AG10803 (cell line): ENCODE measurements around the gene ELANE.
"Not testable (repeated sequence)": the region's sequence is repeated elsewhere in the genome, so short reads cannot be mapped to it uniquely, and the experiment has no call there.

Experiments used
- DNase-seq: peaks from one replicate; pipeline ENCODE4 v3.0.0; 2010; ENCODE audit warnings: low read depth
- H3K4me3 ChIP-seq: 2 replicates; pipeline ENCODE4 v1.5.1; 2011; ENCODE audit warnings: mild to moderate bottlenecking, low read length, control low read depth
- CTCF ChIP-seq: conservative IDR thresholded peaks from 2 replicates; pipeline ENCODE4 v1.5.1; 2011; ENCODE audit warnings: mild to moderate bottlenecking, low read length, control low read depth, inconsistent platforms

Gene ELANE

DNA sequence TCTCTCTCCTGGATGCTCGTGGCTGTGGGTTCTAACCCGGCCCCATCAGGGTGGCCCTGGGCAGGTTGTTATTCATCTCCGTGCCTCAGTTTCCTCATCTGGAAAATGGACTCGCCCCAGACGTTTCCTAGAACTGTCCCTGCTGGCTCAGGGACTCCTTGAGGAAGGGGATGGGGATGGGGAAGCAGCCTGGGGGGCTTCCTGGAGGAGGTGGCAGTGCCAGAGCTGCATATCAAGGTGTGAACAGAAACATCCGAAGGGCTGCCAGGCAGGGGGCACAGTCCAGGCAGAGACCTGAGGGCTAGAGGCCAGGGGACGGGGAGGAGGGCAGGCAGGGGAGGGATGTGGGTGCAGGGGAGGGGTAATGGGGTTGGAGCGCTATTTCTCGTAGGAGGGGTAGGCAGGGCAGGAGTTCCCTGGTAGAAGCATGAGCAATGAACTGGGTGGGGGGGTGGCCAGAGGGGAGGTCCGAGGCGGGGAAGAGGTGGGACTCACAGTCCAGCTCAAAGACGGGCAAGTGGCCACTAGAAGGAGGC is 3.6 kb upstream of the ELANE start:
- no peak for TF ChIP-seq CTCF

GRCh38 chr19:849195-849594 is 2.9 kb upstream of the ELANE start:
- DNase-seq, H3K4me3 ChIP-seq: not testable (repeated sequence)

More for the DNA sequence above, 3.6 kb upstream of the ELANE start:
- DNase-seq: no peak
- H3K4me3 ChIP-seq: no peak overlapping the region

DNA sequence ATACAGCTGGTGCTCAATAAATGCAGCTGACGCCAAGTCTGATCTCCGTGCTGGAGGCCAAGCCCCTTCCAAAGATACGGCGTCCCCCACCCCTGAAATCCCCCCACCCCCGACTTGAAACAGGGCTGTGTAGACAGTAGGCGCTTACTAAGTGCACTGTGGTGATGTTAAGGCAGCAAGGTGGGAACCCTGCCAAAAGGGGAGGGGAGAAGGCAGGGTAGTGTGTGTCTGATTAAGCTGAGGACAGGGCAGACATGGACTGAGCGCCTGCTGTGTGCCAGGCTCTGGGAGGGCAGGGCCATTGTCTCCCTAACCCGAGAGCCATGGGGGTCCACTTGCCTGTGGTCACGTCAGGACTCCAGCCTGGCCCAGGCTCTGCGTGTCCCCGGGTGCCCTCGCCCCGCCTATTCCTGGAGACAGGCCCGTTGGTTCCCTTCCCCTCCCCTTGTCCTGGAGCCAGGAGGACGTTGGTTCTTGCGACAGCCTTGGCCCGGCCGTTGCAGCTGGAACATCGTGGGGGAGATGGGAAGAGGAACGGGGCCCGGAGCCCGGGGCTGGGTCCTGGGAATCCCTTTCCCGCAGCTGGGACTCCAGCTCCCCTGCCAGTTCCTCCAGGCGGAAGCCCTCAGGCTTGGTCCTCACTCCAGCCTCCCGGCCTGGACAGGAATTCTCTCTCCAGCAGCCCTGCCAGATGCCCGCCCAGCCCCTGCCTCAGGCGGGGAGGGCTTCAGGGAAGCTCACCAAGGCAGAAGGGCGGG is 1.7 kb upstream of the ELANE start:
- peak; percentile 95 for DNase-seq
- no peak for TF ChIP-seq CTCF
- H3K4me3 ChIP-seq: peak overlapping the region; percentile 44

DNA sequence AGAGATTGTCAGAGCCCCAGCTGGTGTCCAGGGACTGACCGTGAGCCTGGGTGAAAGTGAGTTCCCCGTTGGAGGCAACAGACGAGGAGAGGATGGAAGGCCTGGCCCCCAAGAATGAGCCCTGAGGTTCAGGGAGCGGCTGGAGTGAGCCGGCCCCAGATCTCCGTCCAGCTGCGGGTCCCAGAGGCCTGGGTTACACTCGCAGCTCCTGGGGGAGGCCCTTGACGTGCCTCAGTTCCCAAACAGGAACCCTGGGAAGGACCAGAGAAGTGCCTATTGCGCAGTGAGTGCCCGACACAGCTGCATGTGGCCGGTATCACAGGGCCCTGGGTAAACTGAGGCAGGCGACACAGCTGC is 1.1 kb upstream of the ELANE start:
- peak overlapping the region; percentile 44 for H3K4me3 ChIP-seq
- no peak for TF ChIP-seq CTCF
- DNase-seq: no peak

DNA sequence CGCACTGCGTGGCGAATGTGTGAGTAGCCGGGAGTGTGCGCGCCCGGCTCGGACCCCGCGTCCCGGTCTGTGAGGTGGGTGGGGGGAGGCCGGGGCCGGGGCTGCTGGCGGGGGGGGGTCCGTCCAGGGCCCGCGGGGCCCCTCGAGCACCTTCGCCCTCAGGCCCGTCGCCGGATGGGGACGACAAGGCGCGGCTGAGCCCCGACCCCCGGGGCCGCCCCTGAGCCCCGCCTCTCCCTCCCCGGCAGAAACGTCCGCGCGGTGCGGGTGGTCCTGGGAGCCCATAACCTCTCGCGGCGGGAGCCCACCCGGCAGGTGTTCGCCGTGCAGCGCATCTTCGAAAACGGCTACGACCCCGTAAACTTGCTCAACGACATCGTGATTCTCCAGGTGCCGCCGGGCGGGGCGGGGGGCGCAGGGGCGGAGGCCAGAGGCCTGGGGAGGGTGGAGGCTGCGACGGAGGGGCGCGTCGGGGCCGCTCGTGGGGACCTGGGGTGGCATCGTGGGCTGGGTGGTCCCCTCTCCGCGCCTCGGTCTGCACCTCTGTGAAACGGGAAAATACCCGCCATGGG is 997 bp downstream of the ELANE start:
- H3K4me3 ChIP-seq: no peak overlapping the region
- no peak for DNase-seq
- TF ChIP-seq CTCF: no peak

- DNase-seq, H3K4me3 ChIP-seq: not testable (repeated sequence)
Observed at GRCh38 chr19:853614-854220, 1.6 kb downstream of the ELANE start.

DNA sequence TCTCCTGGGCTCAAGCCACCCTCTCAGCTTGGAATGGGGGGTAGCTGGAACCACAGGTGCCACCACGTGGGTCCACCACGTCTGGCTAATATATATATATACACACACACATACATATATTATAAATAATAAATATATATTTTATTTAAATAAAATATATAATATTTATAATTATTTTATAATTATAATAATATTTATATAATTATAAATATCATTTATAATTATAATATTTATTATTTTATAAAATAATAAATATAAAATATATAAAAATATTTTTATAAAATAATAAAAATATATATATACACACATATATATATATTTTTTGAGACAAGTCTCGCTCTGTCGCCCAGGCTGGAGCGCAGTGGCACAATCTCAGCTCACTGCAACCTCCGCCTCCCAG is 2.4 kb downstream of the ELANE start:
- H3K4me3 ChIP-seq: no peak overlapping the region
- no peak for DNase-seq
- TF ChIP-seq CTCF: no peak

DNA sequence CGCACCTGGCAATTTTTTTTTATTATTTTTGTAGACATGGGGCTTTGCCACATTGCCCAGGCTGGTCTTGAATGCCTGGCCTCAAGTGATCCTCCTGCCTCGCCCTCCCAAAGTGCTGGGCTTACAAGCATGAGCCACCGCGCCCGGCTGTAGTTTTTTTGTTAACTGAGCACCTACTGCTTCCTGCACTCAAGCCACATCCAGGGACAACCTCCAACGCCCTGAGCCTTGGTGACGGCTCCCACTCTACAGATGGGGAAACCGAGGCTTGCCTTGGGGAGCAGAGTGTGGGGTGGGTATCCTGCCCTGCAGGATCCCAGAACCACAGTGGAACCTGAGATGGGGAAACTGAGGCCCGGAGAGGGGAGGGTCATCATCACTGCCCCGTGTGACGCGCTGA is 3.0 kb downstream of the ELANE start:
- H3K4me3 ChIP-seq: no peak overlapping the region
- no peak for DNase-seq
- no peak for TF ChIP-seq CTCF
